Peyer's patch (tissue), 4 donors: ENCODE results near the gene ZMIZ1.

Source experiments
- POLR2A ChIP-seq, 2 donors: fragments of 450-650 bp; IDR thresholded peaks; one replicate each; pipeline ENCODE4 v1.5.1; 2017; ENCODE audit warnings: antibody characterized with exemption in 2 of 2, mild to moderate bottlenecking in 2 of 2, moderate library complexity in 2 of 2
- TF ChIP-seq, protein P1 (sequence below), 6 experiments: fragments of 450-650 bp in 4 of 6; fragments of 200-600 bp in 2 of 6; sonication (generic) in 1 of 6; IDR thresholded peaks; one replicate each; pipeline ENCODE4 v1.5.1; 2017 to 2019; ENCODE audit warnings: antibody characterized with exemption in 6 of 6, mild to moderate bottlenecking in 3 of 6, moderate library complexity in 1 of 6

DNA sequence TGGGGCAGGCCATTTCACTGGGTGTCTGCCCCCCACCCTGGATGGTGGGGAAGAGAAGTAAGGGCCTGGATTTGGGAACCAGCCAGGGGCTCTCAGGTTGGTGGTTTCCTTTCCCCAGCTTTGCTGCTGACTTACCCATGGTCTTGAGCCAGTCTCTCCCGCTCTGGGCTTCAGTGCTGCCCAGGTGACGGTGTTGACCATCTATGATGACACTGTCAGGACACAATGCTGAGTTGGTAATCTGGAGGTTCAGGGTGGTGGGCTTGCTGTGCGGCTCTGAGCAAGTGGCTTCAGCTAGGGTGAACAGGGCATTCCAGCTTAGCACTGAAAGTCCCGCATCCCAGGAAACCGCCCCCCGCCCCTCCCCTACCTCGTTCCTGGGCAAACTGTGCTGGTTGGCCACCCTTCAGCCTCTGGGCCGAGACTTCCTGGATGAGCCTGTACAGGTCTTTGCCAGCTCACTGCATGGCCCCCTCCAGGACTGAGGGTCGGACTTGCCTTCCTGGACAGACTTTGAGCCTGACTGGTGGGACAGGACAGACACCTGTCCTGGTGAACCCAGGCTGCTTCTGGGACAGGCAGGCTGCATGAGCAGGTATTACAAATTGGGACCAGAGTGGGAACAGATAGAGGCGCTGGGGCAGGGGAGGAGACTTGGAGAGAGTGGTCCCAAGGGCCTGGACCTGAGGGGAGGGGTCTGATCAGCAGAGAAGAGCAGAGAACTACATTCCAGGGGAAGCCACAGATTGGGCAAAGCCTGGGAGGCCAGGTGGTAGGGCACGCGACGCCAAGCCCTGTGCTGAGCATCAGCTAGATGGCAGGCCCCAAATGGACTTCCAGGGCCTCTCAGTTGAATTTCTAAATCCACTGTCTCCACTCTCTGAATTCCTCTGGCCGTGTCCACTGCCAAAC lies 19.9 kb upstream of the ZMIZ1 start:
- TF ChIP-seq, protein P1, sequence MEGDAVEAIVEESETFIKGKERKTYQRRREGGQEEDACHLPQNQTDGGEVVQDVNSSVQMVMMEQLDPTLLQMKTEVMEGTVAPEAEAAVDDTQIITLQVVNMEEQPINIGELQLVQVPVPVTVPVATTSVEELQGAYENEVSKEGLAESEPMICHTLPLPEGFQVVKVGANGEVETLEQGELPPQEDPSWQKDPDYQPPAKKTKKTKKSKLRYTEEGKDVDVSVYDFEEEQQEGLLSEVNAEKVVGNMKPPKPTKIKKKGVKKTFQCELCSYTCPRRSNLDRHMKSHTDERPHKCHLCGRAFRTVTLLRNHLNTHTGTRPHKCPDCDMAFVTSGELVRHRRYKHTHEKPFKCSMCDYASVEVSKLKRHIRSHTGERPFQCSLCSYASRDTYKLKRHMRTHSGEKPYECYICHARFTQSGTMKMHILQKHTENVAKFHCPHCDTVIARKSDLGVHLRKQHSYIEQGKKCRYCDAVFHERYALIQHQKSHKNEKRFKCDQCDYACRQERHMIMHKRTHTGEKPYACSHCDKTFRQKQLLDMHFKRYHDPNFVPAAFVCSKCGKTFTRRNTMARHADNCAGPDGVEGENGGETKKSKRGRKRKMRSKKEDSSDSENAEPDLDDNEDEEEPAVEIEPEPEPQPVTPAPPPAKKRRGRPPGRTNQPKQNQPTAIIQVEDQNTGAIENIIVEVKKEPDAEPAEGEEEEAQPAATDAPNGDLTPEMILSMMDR (IDR thresholded peaks at IDR 0.05) = no peak
- no peak for TF ChIP-seq POLR2A (IDR thresholded peaks at IDR 0.05)
